Activated T-cell treated with anti-CD3 and anti-CD28 coated beads, Interleukin-2, amount 50 U/mL, for 1 hour (primary cell): ENCODE results near the gene USP15.

Experiments used
- DNase-seq: peaks from one replicate; pipeline ENCODE4 v3.0.0-alpha.2; 2020

Gene USP15

DNA sequence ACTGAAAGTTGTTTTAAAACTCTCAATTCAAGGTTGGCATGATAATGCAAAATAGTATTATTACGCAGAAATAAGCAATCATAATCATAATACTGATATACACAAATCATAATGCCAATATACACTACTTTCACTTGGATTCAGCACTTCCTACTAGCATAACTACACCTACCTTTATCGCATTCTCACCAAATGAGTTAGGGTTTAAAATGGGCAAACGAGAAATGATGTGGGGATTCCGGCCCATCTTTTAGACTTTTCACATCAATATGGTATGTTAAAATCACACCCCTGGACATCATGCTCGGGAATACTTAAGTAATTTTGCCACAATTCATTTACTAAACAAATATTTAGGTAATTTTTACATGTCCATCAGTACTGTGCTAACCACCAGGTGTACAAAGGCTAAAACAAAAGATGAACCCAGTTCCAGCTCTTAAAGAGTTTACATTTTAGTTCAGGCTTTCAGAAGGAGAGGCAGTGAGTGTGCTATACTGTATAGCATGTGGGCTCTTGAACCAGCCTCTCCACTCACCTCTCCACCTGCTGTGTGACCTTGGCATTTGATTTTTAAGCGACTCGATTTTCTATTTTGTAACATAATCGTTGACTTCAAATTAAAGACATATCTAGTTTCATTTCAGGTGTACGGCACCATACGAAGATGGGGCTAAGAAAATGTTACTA lies 1.1 kb upstream of the USP15 start:
- no peak for DNase-seq

DNA sequence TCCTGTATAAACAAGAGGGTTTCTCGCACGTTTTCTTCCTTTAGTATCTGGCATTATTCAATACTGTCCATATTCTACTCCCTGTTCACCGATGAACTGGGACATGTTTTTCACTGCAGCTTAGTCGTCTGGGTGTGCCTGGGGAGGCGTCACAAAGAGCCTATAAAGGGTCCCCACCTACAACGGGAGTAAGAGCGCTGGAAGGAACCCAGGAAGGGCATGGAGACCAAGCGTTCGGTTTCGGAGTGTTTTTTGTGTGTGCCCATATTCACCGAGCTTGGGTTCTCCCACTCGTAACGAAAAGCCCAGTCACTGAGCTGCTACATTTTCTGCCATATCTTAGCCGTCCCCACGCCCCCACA lies 592 bp upstream of the USP15 start:
- DNase-seq, result no peak

DNA sequence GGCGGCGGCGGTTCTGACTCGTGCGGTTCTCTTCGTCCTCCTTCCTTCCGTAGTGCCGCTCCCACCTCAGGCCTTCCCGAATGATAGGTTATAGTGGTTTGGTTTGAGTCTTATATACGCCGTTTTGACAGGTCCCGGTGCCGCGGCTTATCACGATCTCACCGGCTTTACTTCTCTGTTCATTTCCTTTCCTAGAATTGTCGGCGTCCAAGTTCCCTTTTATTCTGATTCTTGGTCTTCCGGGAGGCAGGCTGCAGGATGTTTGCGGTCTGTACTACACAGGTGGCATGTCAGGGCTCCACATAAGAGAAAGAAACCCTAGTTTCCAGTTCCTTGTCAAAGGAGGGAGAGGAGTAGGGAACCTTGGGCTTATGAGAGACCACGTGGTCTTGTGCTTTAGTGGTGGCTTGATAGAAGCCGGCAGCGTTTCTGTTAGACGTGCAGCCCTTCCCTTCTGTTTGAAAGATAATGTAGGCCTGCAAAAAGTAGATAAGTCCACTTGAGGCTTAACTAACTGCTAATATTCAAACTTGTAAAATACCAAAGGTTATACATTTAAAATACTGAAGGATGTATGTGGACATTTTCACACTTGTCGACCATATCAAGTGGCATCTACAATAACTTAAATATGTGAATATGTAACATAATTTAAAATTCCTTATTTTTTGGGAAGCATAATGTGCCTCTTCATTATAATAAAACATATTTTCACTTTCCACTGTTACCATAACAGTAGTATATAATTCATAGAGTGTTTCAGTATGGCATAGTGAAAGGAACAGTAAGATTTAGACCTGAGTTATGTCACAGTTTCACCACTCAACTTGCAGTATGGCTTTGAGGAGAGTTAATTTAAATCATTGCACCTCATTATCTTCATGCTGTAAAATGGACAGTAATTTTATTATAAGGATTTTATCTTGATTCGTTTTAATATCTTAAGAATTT lies 804 bp downstream of the USP15 start:
- peak; percentile 66 for DNase-seq

DNA sequence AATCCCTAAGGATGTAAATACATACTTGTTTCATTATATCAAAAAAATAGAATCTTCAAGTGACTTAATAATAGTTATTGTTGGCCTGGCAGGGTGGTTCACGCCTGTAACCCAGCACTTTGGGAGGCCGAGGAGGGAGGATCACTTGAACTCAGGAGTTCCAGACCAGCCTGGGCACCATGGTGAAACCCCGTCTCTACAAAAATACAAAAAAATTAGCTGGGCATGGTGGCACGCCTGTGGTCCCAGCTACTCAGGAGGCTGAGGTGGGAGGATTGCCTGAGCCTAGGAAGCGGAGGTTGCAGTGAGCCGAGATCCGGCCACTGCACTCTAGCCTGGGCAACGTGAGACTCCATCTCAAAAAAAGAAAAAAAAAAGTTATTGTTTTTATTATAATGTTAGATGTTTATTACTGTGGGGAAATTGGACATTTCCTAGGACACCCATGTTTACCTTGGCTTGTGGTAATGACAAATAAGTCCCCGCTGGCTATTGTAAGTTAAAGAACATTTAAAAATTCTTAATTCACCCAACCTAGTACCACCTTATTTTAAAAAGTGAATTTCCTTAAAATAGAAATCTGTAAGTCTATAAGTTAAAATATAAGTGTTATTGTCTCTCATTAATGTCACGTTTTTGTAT lies 1.8 kb downstream of the USP15 start:
- no peak for DNase-seq

DNA sequence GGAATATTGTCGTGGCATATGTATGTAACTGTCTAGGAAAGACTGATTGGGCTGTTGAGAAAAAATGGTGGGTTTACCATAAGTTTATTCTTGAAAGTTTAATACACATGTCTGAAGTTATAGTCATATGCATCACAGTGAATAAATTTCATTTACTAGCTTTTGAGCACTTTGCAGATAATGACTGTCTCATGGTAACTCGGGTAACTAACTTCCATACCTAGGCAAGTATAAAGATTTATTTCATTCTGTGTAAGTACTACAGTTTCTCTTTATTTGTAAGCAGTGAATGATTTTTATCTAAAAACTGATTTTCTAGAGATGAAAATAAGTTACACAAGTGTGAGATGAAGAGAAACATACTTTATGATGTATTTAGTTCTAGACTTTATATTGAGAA lies 3.0 kb downstream of the USP15 start:
- DNase-seq, result no peak

DNA sequence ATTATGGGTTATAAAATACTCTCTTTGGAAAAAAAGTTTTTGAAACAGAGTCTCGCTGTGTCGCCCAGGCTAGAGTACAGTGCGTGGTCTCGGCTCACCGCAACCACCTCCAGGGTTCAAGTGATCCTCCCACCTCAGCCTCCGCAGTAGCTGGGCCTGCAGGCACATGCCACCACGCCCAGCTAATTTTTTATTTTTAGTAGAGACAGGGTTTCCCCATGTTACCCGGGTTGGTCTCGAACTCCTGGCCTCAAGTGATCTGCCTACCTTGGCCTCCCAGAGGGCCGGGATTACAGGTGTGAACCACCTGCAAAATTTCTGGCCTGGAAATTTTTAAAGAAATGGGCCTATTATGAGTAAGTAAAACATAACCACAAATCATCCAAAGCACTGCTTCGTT lies 3.8 kb downstream of the USP15 start:
- no peak for DNase-seq

DNA sequence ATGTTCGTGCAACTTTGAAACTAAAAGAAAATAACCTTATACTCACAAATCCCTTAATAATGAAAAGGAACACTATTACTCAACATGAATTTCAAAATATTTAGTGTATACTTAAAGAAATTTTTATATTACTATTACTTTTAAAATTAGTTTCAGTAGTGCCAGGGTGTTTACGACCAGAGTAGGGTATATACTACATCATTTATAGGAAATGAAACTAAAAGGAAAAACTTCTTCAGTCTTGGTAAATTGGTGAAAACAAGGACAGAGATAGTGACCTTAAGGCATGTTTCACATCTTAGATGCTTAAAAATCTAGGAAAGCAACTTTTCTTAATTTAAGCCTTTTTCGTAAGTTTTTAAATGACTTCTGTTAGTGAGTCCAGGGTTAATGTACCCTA lies 4.5 kb downstream of the USP15 start:
- no peak for DNase-seq

DNA sequence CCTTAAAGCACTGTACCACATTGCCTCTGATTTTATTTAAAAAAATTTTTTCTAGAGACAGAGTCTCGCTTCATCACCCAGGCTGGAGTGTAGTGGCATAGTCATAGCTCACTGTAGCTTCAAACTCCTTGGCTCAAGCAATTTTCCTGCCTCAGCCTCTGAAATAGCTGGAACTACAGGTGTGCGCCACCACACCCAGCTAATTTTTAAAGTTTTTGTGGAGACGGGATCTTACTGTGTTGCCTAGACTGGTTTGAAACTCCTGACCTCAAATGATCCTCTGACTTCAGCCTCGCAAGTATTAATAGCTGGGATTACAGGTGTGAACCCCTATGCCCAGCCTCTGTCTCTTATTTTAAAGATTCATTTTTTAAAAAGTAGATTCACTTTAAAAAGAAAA lies 5.3 kb downstream of the USP15 start:
- DNase-seq, result no peak

DNA sequence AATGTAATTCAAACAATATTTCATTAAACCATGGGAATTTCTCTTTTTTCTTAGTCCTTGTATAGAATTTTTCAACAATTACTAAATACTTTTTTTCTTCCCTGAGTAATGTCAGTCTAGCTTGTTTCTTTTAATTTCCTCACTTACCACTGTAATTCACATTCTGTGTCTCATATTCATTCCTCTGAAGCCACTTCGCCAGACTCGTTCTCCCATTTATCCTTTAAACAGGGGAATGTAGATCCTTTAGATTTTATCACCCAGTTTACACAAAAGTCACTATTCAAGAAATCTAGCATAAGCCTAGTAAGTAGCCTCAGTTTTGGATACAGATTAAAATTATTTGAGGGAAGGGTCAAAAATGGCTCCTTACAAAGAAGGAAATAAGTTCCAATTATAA lies 6.8 kb downstream of the USP15 start:
- no peak for DNase-seq

DNA sequence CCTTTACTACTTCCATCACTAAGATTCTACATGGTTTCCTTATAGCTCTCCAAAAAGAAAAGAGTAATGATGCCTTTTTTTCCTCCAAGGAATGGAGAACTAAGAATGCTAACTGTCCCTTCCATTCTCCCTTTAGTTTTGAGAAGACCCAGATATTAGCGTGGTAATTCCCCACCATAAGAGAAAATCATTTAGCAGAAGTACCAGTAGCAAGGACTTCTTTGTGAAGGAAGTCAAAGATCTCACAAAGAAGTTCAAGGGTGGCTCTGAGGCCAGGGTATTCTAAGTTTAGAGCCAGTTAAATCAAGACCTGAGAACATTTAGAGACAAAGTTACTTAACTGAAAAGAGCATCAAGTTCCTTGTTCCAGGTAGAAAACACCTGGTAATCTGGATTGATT lies 7.3 kb downstream of the USP15 start:
- DNase-seq, result no peak

DNA sequence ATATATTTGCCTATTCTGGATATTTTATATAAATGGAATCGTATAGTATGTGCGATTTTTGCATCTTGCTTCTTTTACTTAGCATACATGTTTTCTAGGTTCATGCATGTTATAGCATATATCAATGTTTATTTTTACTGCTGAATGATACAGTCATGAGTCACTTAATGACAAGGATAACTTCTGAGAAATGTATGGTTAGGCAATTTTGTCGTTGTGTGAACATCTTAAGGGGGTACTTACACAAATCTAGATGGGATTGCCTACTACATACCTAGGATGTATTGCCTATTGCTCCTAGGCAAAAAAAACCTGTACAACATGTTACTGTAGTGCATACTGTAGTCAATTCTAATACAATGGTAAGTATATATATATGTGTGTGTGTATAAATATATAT lies 8.8 kb downstream of the USP15 start:
- DNase-seq, result no peak

DNA sequence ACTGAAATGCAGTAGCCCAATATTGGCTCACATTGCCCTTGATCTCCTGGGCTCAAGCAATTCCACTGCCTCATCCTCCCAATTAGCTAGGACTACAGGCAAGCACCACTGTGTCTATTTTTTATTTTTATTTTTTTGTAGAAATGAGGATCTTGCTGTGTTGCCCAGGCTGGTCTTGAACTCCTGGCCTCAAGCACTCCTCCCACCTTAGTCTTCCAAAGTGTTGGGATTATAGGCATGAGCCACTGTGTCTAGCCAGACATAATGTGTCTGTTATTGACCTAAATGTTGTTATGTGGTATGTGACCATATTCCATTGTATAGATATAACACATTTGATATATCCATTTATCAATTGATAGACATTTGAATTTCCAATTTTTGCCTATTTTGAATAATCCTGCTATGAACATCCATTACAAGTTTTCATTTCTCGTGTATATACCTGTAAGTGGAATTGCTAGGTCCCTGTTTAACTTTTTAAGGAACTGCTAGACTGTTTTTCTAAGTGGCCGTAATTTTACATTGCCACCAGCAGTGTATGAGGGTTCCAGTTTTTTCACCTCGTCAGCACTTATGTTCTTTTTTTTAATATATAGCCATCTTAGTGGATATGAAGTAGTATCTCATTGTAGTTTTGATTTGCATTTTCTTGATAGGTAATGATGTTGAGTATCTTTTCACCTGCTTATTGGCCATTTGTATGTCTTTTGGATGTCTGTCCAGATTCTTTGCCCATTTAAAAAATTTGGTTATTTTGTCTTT lies 9.4 kb downstream of the USP15 start:
- no peak for DNase-seq

DNA sequence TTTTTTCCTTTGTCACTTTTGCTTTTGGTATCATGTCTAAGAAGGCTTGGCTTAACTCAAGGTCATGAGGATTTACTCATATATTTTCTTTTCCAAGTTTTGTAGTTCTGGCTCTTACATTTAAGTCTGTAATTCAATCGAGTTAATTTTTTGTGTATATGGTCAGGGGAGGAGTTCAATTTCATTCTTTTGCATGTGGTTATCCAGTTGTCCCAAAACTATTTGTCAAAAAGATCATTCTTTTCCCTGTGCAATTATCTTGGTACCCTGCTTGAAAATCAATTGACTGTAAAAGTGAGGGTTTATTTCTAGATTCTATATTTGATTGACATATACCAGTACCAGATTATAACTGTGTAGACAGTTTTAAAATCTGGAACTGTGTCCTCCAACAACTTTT lies 10.2 kb downstream of the USP15 start:
- DNase-seq, result no peak

DNA sequence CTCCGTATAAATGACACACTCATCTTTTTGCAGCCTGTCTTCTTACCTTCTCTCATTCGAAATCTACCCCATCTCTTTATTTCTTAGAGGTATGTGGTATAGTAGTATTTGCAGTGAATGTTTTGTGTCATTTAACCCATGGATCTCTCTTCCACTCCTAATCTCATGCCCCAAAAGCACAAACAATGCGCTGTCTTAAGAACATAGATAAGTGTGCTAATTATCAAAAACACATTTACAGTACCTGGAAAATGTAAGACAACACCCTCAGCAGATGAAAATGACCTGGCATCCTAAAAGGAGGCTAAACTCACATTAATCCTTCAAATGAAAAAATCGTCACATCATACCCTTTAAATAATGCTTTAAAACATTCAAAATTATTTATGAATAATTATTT lies 10.7 kb downstream of the USP15 start:
- no peak for DNase-seq

DNA sequence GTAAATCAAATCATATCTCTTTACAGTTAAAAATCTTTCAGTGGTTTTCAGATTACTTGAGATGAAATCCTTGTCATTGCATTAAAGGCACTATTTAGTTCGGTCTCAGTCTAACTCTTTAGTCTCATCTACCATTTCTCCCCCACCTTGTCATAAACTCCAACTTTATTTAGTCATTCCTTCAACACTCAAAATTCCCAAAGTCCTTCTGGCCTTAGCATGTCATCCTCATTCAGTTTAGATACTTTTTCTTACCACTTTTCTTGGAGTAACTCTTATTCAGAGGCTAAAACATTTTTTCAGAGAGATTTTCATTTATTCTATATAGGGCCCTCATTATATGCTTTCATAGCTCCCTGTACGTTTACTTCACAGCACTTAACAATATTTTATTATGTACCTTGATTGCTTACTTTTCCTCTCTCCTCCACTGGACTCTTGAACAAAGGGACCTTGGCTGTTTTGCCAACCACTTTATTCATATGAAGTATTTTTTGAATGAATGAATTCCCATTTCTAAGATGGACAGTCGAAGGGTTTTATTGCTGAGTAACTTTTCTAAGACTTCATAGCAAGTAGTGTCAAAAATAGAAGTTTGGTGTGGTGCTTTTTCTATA lies 12.8 kb downstream of the USP15 start:
- DNase-seq, result no peak

DNA sequence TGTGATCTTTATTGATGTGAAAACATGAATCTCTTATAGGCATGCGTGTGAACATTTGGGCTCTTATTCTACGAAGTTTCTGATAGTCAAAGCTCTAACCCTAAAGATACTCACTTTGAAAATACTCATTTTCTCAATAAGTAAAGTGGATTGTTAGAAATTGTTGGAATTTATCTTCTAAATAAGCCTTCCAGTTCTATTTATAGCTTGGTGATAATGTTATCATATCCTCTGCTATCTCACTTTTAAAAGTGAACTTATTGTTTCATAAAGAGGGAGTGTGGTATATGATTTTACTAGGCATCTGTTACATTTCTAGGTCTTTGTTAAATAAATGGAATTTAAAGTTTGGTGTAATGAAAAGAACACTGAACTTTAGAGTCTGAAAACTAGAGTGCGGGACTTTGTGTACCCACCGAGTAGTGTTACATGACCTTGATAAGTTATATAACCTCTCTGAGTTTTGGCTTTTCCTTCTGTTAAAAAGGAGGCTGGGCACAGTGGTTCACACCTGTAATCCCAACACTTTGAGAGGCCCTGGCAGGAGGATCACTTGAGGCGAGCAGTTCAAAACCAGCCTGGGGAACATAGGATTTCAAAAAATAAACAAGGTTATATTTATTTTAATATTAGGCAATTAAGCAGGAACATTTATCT lies 13.6 kb downstream of the USP15 start:
- no peak for DNase-seq

DNA sequence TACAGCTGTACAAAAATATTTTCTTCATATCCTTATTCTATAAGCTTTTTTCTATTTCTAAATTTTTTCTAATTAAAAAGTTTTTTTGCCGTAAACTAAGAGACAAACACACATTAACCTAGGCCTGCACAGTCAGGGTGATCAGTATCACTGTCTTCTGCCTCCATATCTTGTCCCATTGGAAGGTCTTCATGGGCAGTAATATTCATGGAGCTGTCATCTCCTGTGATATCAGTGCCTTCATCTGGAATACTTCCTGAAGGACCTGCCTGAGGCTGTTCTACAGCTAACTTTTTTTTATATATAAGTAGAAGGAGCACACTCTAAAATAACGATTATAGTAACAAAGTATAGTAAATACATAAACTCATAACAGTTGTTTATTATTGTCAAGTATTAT lies 17.8 kb downstream of the USP15 start:
- no peak for DNase-seq

DNA sequence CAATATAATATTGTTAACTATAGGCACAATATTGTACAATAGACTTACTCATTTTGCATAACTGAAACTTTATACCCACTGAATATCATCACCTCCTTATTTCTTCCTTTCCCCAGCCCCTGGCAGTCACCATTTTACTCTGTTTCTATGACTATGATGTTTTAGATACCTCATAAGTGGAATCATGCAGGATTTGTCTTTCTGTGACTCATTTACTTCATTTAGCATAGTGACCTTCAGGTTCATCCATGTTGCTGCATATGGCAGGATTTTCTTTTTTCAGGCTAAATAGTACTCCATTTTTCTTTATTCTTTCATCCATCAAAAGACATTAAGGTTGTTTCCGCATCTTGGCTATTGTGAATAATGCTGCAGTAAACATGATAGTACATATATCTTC lies 18.9 kb downstream of the USP15 start:
- DNase-seq, result no peak

DNA sequence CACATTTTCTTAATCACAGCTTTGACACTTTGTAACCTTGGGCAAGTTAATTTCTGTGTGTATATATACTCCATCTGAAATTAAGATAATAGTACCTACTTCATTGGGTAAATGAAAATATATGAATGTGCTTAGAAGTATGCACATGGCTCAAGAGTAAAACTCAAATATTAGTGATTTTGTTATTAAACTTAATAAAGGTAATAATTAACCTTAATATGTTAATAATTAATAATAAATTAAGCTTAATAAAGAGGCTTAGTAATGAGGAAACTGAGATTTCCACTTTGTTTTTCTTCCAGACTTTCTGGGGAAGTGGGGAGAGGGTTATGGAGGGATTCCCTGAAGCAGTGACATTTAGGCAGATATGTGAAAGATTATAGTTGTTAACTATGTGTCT lies 19.8 kb downstream of the USP15 start:
- no peak for DNase-seq

DNA sequence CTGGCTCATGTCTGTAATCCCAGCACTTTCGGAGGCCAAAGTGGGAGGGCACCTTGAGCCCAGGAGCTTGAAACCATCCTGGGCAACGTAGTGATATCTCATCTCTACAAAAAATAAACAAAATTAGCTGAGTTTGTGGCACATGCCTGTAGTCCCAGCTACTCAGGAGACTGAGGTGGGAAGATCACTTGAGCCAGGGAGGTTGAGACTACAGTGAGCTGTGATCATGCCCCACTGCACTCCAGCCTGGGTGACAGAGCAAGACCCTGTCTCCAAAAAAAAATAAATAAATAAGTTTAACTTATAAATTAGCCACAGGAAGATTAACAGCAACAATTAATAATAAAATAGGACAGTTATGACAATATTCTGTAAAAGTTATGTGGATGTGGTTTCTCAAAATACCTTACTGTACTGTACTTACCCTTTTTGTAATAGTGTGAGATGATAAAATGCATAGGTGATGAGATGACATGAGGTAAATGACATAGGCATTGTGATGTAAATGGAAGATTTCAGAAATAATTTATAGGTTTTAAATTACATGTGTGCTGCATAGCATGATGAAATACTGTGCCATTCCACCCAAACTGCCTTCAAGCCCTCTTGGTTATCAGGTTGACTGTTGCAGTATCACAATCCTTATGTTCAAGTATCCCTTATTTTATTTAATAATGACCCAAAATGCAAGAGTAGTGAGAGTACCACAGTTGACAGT lies 22.0 kb downstream of the USP15 start:
- DNase-seq, result no peak

DNA sequence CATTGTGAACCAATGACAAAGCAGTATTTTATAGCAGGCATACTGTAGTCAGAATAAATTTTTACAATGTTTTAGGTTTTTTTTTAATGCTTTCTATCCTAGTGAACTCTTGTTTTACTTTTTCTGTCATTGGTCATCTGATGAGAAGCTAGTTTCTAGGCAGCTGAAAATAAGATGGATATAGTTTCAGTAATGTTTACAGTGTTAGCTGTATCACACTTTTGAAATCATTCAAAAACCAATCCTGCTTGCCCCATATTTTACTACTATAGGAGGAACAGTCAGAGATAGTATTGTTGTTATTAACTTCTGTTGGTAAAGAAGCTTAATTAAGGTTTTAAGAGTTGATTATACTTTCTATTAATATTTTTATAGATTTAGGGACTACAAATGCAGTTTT lies 24.5 kb downstream of the USP15 start:
- DNase-seq, result no peak

DNA sequence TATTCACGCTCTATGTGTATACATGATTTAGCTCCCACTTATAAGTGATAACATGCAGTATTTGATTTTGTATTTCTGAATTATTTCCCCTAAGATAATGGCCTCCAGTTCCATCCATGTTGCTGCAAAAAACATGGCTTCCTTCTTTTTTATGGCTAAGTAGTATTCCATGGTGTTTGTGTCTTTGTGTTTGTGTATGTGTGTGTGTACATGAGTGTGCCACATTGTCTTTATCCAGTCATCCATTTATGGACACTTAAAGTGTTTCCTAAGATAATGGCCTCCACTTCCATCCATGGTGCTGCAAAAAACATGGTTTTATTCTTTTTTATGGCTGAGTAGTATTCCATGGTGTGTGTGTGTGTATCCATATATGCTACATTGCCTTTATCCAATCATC lies 25.1 kb downstream of the USP15 start:
- DNase-seq, result no peak
